Measurements from ENCODE around the gene SH3GLB1.

The SH3GLB1 gene

GRCh38 chr1:86718786-86719185 is 14.4 kb downstream of the SH3GLB1 start:
- no peak for DNase-seq (ENCODE audit: low spot score)
- Histone ChIP-seq H3K27me3 (ENCODE audit: insufficient read depth, poor library complexity, severe bottlenecking) (no peaks in the 10 kb centered on the region), H3K9me3 (ENCODE audit: severe bottlenecking) (no peaks in the 10 kb centered on the region), H3K27ac (ENCODE audit: poor library complexity, severe bottlenecking) (no peak overlapping the region), H3K4me1 (ENCODE audit: insufficient read depth, poor library complexity, severe bottlenecking) (peaks cover 10% of the 10 kb centered on the region), H3K36me3 (ENCODE audit: low read depth) (peaks cover 87% of the 10 kb centered on the region), H3K4me3 (ENCODE audit: severe bottlenecking) (no peak overlapping the region)
- TF ChIP-seq CTCF (IDR thresholded peaks at IDR 0.05; ENCODE audit: poor library complexity, severe bottlenecking), result no peak
- ATAC-seq (ENCODE audit: low read depth), result no peak

GRCh38 chr1:86731416-86731815 is 27.0 kb downstream of the SH3GLB1 start:
- H3K9me3 ChIP-seq (ENCODE audit: severe bottlenecking), result no peaks in the 10 kb centered on the region
- no peak overlapping the region for H3K4me3 ChIP-seq (ENCODE audit: severe bottlenecking)
- no peak for TF ChIP-seq CTCF (IDR thresholded peaks at IDR 0.05; ENCODE audit: poor library complexity, severe bottlenecking)
- H3K27ac ChIP-seq (ENCODE audit: poor library complexity, severe bottlenecking), result no peak overlapping the region
- DNase-seq (ENCODE audit: low spot score) (no peak), ATAC-seq (ENCODE audit: low read depth) (no peak)
- H3K4me1 ChIP-seq (ENCODE audit: insufficient read depth, poor library complexity, severe bottlenecking), result no peaks in the 10 kb centered on the region
- H3K27me3 ChIP-seq (ENCODE audit: insufficient read depth, poor library complexity, severe bottlenecking), result no peaks in the 10 kb centered on the region
- H3K36me3 ChIP-seq (ENCODE audit: low read depth), result peaks cover 82% of the 10 kb centered on the region

- DNase-seq (ENCODE audit: low spot score) (no peak), ATAC-seq (ENCODE audit: low read depth) (no peak)
- Histone ChIP-seq H3K4me3 (ENCODE audit: severe bottlenecking) (no peak overlapping the region), H3K36me3 (ENCODE audit: low read depth) (peaks cover 85% of the 10 kb centered on the region), H3K27ac (ENCODE audit: poor library complexity, severe bottlenecking) (no peak overlapping the region), H3K4me1 (ENCODE audit: insufficient read depth, poor library complexity, severe bottlenecking) (no peaks in the 10 kb centered on the region), H3K27me3 (ENCODE audit: insufficient read depth, poor library complexity, severe bottlenecking) (no peaks in the 10 kb centered on the region), H3K9me3 (ENCODE audit: severe bottlenecking) (no peaks in the 10 kb centered on the region)
- no peak for TF ChIP-seq CTCF (IDR thresholded peaks at IDR 0.05; ENCODE audit: poor library complexity, severe bottlenecking)
These were observed 29.0 kb downstream of the SH3GLB1 start for GRCh38 chr1:86733340-86733739.

GRCh38 chr1:86739648-86740509 is 35.5 kb downstream of the SH3GLB1 start:
- Histone ChIP-seq H3K4me1 (ENCODE audit: insufficient read depth, poor library complexity, severe bottlenecking) (no peaks in the 10 kb centered on the region), H3K36me3 (ENCODE audit: low read depth) (peaks cover 81% of the 10 kb centered on the region), H3K27me3 (ENCODE audit: insufficient read depth, poor library complexity, severe bottlenecking) (no peaks in the 10 kb centered on the region), H3K4me3 (ENCODE audit: severe bottlenecking) (no peak overlapping the region), H3K9me3 (ENCODE audit: severe bottlenecking) (no peaks in the 10 kb centered on the region), H3K27ac (ENCODE audit: poor library complexity, severe bottlenecking) (no peak overlapping the region)
- DNase-seq (ENCODE audit: low spot score), result no peak
- TF ChIP-seq CTCF (IDR thresholded peaks at IDR 0.05; ENCODE audit: poor library complexity, severe bottlenecking), result no peak
- ATAC-seq (ENCODE audit: low read depth), result no peak

GRCh38 chr1:86741947-86742572 is 37.7 kb downstream of the SH3GLB1 start:
- H3K4me3 ChIP-seq (ENCODE audit: severe bottlenecking), result no peak overlapping the region
- ATAC-seq (ENCODE audit: low read depth) (no peak), DNase-seq (ENCODE audit: low spot score) (no peak)
- no peak overlapping the region for H3K27ac ChIP-seq (ENCODE audit: poor library complexity, severe bottlenecking)
- no peaks in the 10 kb centered on the region for H3K4me1 ChIP-seq (ENCODE audit: insufficient read depth, poor library complexity, severe bottlenecking)
- no peaks in the 10 kb centered on the region for H3K9me3 ChIP-seq (ENCODE audit: severe bottlenecking)
- peaks cover 60% of the 10 kb centered on the region for H3K36me3 ChIP-seq (ENCODE audit: low read depth)
- H3K27me3 ChIP-seq (ENCODE audit: insufficient read depth, poor library complexity, severe bottlenecking), result no peaks in the 10 kb centered on the region
- TF ChIP-seq CTCF (IDR thresholded peaks at IDR 0.05; ENCODE audit: poor library complexity, severe bottlenecking), result peak; percentile 79
